NB4 (cell line): Measurements from ENCODE around the gene ELP5.

Experiments
- POLR2A ChIP-seq: IDR thresholded peaks from 2 replicates; pipeline ENCODE4 v1.6.1; 2011; ENCODE audit warnings: mild to moderate bottlenecking; ENCODE audit not compliant: insufficient read length; ENCODE audit errors: extremely low read depth
- TF ChIP-seq, protein P1 (sequence below): IDR thresholded peaks from one replicate; pipeline ENCODE4 v1.5.1; 2012; ENCODE audit warnings: low read depth, low read length
- TF ChIP-seq, protein P2 (sequence below): IDR thresholded peaks from 2 replicates; pipeline ENCODE4 v1.6.1; 2011; ENCODE audit warnings: low read depth, low read length

GRCh38 chr17:7219812-7220592 lies 32.0 kb upstream of the ELP5 start, which contains the start of the genes ACADVL and DLG4:
- TF ChIP-seq, protein P1, sequence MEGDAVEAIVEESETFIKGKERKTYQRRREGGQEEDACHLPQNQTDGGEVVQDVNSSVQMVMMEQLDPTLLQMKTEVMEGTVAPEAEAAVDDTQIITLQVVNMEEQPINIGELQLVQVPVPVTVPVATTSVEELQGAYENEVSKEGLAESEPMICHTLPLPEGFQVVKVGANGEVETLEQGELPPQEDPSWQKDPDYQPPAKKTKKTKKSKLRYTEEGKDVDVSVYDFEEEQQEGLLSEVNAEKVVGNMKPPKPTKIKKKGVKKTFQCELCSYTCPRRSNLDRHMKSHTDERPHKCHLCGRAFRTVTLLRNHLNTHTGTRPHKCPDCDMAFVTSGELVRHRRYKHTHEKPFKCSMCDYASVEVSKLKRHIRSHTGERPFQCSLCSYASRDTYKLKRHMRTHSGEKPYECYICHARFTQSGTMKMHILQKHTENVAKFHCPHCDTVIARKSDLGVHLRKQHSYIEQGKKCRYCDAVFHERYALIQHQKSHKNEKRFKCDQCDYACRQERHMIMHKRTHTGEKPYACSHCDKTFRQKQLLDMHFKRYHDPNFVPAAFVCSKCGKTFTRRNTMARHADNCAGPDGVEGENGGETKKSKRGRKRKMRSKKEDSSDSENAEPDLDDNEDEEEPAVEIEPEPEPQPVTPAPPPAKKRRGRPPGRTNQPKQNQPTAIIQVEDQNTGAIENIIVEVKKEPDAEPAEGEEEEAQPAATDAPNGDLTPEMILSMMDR, result no peak
- TF ChIP-seq, protein P2, sequence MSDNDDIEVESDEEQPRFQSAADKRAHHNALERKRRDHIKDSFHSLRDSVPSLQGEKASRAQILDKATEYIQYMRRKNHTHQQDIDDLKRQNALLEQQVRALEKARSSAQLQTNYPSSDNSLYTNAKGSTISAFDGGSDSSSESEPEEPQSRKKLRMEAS, result peak; percentile 42
- TF ChIP-seq POLR2A, result peak; percentile 50
